Trophoblast cell (in vitro differentiated cells and primary cell): ENCODE data around the gene STAT5A. TPM values are rescaled to one million over a fixed set of nuclear protein-coding genes. Genes with fewer than 3 reads are reported as not detected.
A peak's percentile ranks its signal among the peaks of the same experiment; 100 is the strongest.
"Not testable (repeated sequence)": the region's sequence is repeated elsewhere in the genome, so short reads cannot be mapped to it uniquely, and the experiment has no call there.

Source experiments
- DNase-seq, 2 donors: peaks; one replicate each; pipeline ENCODE4 v3.0.0-alpha.2; 2016
- H2AFZ ChIP-seq: 2 replicates; pipeline ENCODE4 v1.6.1; 2013; ENCODE audit warnings: low read length, moderate library complexity, mild to moderate bottlenecking; ENCODE audit not compliant: insufficient read depth, poor library complexity
- H2AK5ac ChIP-seq: 2 replicates; pipeline ENCODE4 v1.6.1; 2013; ENCODE audit warnings: mild to moderate bottlenecking, low read length
- H2BK120ac ChIP-seq: 2 replicates; pipeline ENCODE4 v1.6.1; 2013; ENCODE audit warnings: low read length, mild to moderate bottlenecking, moderate library complexity; ENCODE audit not compliant: insufficient read depth, poor library complexity
- H2BK12ac ChIP-seq: 2 replicates; pipeline ENCODE4 v1.6.1; 2013; ENCODE audit warnings: mild to moderate bottlenecking, low read length, moderate library complexity
- H2BK5ac ChIP-seq: 2 replicates; pipeline ENCODE4 v1.6.1; 2013; ENCODE audit warnings: low read length, low read depth, moderate library complexity, mild to moderate bottlenecking; ENCODE audit not compliant: poor library complexity
- H3K14ac ChIP-seq: 2 replicates; pipeline ENCODE4 v1.6.1; 2013; ENCODE audit warnings: mild to moderate bottlenecking, low read length
- H3K18ac ChIP-seq: 2 replicates; pipeline ENCODE4 v1.6.1; 2013; ENCODE audit warnings: mild to moderate bottlenecking, low read length
- H3K23ac ChIP-seq: 2 replicates; pipeline ENCODE4 v1.6.1; 2013; ENCODE audit warnings: low read length
- H3K27ac ChIP-seq: 2 replicates; pipeline ENCODE4 v1.5.1; 2013; ENCODE audit warnings: low read depth, mild to moderate bottlenecking, inconsistent platforms, low read length, moderate library complexity
- H3K27me3 ChIP-seq: 2 replicates; pipeline ENCODE4 v1.6.1; 2013; ENCODE audit warnings: inconsistent platforms, mild to moderate bottlenecking, low read length, moderate library complexity; ENCODE audit not compliant: insufficient read depth
- H3K36me3 ChIP-seq, 2 experiments: 1 replicate in 1 of 2; 2 replicates in 1 of 2; pipeline ENCODE4 v1.6.1; 2013; ENCODE audit warnings: low read length in 2 of 2, mild to moderate bottlenecking in 2 of 2, moderate library complexity in 1 of 2; ENCODE audit not compliant: insufficient read depth in 2 of 2, control insufficient read depth in 1 of 2
- H3K4ac ChIP-seq: 2 replicates; pipeline ENCODE4 v1.6.1; 2013; ENCODE audit warnings: low read depth, mild to moderate bottlenecking, low read length, moderate library complexity
- H3K4me1 ChIP-seq, 2 experiments: 1 replicate in 1 of 2; 2 replicates in 1 of 2; pipeline ENCODE4 v1.6.1; 2013; ENCODE audit warnings: low read length in 2 of 2, mild to moderate bottlenecking in 2 of 2, moderate library complexity in 1 of 2; ENCODE audit not compliant: insufficient read depth in 2 of 2, control insufficient read depth in 1 of 2
- H3K4me2 ChIP-seq: 2 replicates; pipeline ENCODE4 v1.6.1; 2013; ENCODE audit warnings: inconsistent platforms, mild to moderate bottlenecking, low read length, moderate library complexity
- H3K4me3 ChIP-seq: 2 replicates; pipeline ENCODE4 v1.5.1; 2013; ENCODE audit warnings: mild to moderate bottlenecking, low read depth, low read length, inconsistent platforms
- H3K79me1 ChIP-seq: one replicate; pipeline ENCODE4 v1.6.1; 2013; ENCODE audit warnings: low read length
- H3K79me2 ChIP-seq: 2 replicates; pipeline ENCODE4 v1.6.1; 2013; ENCODE audit warnings: low read length, mild to moderate bottlenecking; ENCODE audit not compliant: control insufficient read depth, insufficient read depth, poor library complexity
- H3K9ac ChIP-seq: 2 replicates; pipeline ENCODE4 v1.6.1; 2013; ENCODE audit warnings: mild to moderate bottlenecking, low read length
- H3K9me3 ChIP-seq: 2 replicates; pipeline ENCODE4 v1.6.1; 2013; ENCODE audit warnings: low read depth, mild to moderate bottlenecking, control low read depth, inconsistent platforms, low read length; ENCODE audit not compliant: insufficient read depth
- H4K12ac ChIP-seq: 2 replicates; pipeline ENCODE4 v1.6.1; 2013; ENCODE audit warnings: low read depth, mild to moderate bottlenecking, low read length, moderate library complexity
- H4K8ac ChIP-seq: 2 replicates; pipeline ENCODE4 v1.6.1; 2013; ENCODE audit warnings: low read depth, mild to moderate bottlenecking, low read length, moderate library complexity
- H4K91ac ChIP-seq: one replicate; pipeline ENCODE4 v1.6.1; 2013; ENCODE audit warnings: low read depth, mild to moderate bottlenecking, low read length, moderate library complexity
- WGBS: extraction: QIAGEN DNeasy Blood & Tissue Kit; methylation state at CpG from one replicate; pipeline ENCODE4 v1.1.7; 2013; ENCODE audit warnings: missing lambda C conversion rate; ENCODE audit not compliant: insufficient read length, insufficient coverage; ENCODE audit errors: extremely low coverage; 5-methylcytosine and 5-hydroxymethylcytosine counted together
- polyA plus RNA-seq: library from polyadenylated mRNA; stranded (reverse); fragments of 200-250 nt; gene quantifications from 2 replicates; pipeline ENCODE4 v1.2.3, GENCODE V29; 2013

The STAT5A gene
- 0.60 and 0.82 TPM in 2 replicates for polyA plus RNA-seq

GRCh38 chr17:42287977-42288802, at the start of gene STAT5A:
Gene STAT5A (plus strand): TSS chr17:42288498. CDS start chr17:42289412, 914 bp downstream.
- Histone ChIP-seq H4K12ac (peak within 1 kb of the TSS; percentile 59), H2BK120ac (peak within 1 kb of the TSS; percentile 54), H3K27ac (no peak within 1 kb of the TSS), H3K4me2 (peak within 1 kb of the TSS; percentile 79), H3K79me1 (no peaks in the 10 kb centered on the region), H3K9ac (no peak within 1 kb of the TSS), H3K4me3 (peak within 1 kb of the TSS; percentile 65), H3K4me1 (peaks cover 3 to 4% of the 10 kb centered on the region in 2 experiments), H2BK12ac (peak within 1 kb of the TSS; percentile 45), H3K79me2 (no peaks in the 10 kb centered on the region), H2AFZ (peak within 1 kb of the TSS; percentile 83), H3K36me3 (no peaks in the 10 kb centered on the region), H2AK5ac (no peak within 1 kb of the TSS), H3K18ac (peak within 1 kb of the TSS; percentile 59), H3K23ac (no peak within 1 kb of the TSS), H4K8ac (peak within 1 kb of the TSS; percentile 82), H3K27me3 (peaks cover 17% of the 10 kb centered on the region), H3K4ac (no peak within 1 kb of the TSS), H3K14ac (peak within 1 kb of the TSS; percentile 15), H3K9me3 (peaks cover 1% of the 10 kb centered on the region), H2BK5ac (no peak within 1 kb of the TSS), H4K91ac (peak within 1 kb of the TSS; percentile 58)
- no CpG with 5 or more reads among the region's 88 CpGs for WGBS
- DNase-seq = peak; percentile 61 to 70

GRCh38 chr17:42239576-42239975, 48.7 kb upstream of the STAT5A start:
- H2AK5ac ChIP-seq, H3K79me2 ChIP-seq, H2AFZ ChIP-seq, H3K4ac ChIP-seq, H3K79me1 ChIP-seq, H3K27ac ChIP-seq, H2BK120ac ChIP-seq, H3K4me3 ChIP-seq, H3K9me3 ChIP-seq, H3K4me2 ChIP-seq, DNase-seq, H2BK5ac ChIP-seq, H4K12ac ChIP-seq, H3K9ac ChIP-seq, H4K8ac ChIP-seq, H3K27me3 ChIP-seq, H3K23ac ChIP-seq, H3K18ac ChIP-seq, H4K91ac ChIP-seq, H3K36me3 ChIP-seq, H2BK12ac ChIP-seq, H3K4me1 ChIP-seq, H3K14ac ChIP-seq: not testable (repeated sequence)
- WGBS = no CpG with 5 or more reads among the region's 7 CpGs

GRCh38 chr17:42240201-42240600, 48.1 kb upstream of the STAT5A start:
- Histone ChIP-seq H2BK12ac (no peak overlapping the region), H3K23ac (no peak overlapping the region), H2AFZ (no peak overlapping the region), H4K8ac (no peak overlapping the region), H3K27me3 (no peaks in the 10 kb centered on the region), H3K4ac (no peak overlapping the region), H4K12ac (no peak overlapping the region), H3K9ac (no peak overlapping the region), H3K14ac (no peak overlapping the region), H3K4me3 (no peak overlapping the region), H2AK5ac (no peak overlapping the region), H3K9me3 (no peaks in the 10 kb centered on the region), H2BK120ac (no peak overlapping the region), H2BK5ac (no peak overlapping the region), H3K79me2 (no peaks in the 10 kb centered on the region), H3K36me3 (no peaks in the 10 kb centered on the region), H3K4me1 (no peaks in the 10 kb centered on the region), H3K79me1 (no peaks in the 10 kb centered on the region), H4K91ac (no peak overlapping the region), H3K27ac (no peak overlapping the region), H3K4me2 (no peak overlapping the region), H3K18ac (no peak overlapping the region)
- peak; percentile 30 to 87 for DNase-seq
- no CpG with 5 or more reads among the region's 5 CpGs for WGBS

- H2AK5ac ChIP-seq, H3K9ac ChIP-seq: not testable (repeated sequence)
Measured at GRCh38 chr17:42240863-42241262, 47.4 kb upstream of the STAT5A start.

More at GRCh38 chr17:42240863-42241262, 47.4 kb upstream of the STAT5A start:
- H4K12ac ChIP-seq, DNase-seq, H3K18ac ChIP-seq, H4K8ac ChIP-seq, H3K4me2 ChIP-seq, H3K79me1 ChIP-seq, H3K27ac ChIP-seq, H3K23ac ChIP-seq, H3K14ac ChIP-seq, H3K9me3 ChIP-seq, H4K91ac ChIP-seq, H2AFZ ChIP-seq, H3K4ac ChIP-seq, H2BK12ac ChIP-seq, H2BK120ac ChIP-seq, H2BK5ac ChIP-seq, H3K36me3 ChIP-seq, H3K4me1 ChIP-seq, H3K27me3 ChIP-seq, H3K4me3 ChIP-seq, H3K79me2 ChIP-seq: not testable (repeated sequence)
- WGBS = no CpG with 5 or more reads among the region's 4 CpGs
